Skeletal muscle tissue (tissue), 4 donors: ENCODE measurements around the gene PDSS2. TPM values are rescaled to one million over a fixed set of nuclear protein-coding genes. Genes with fewer than 3 reads are reported as not detected.
"Not testable (repeated sequence)": the region's sequence is repeated elsewhere in the genome, so short reads cannot be mapped to it uniquely, and the experiment has no call there.

Experiments
- H3K27ac ChIP-seq: one replicate; pipeline ENCODE4 v1.7.0; 2013; ENCODE audit warnings: mild to moderate bottlenecking, low read depth, low read length, inconsistent platforms
- H3K27me3 ChIP-seq, 3 donors: one replicate each; pipeline ENCODE4 v1.7.0; 2013; ENCODE audit warnings: low read length in 3 of 3; ENCODE audit not compliant: control insufficient read depth in 3 of 3, insufficient read depth in 3 of 3
- H3K36me3 ChIP-seq, 3 donors: one replicate each; pipeline ENCODE4 v1.7.0; 2013; ENCODE audit warnings: low read length in 3 of 3; ENCODE audit not compliant: control insufficient read depth in 3 of 3, insufficient read depth in 3 of 3
- H3K4me1 ChIP-seq, 3 donors: one replicate each; pipeline ENCODE4 v1.7.0; 2013; ENCODE audit warnings: low read length in 3 of 3, mild to moderate bottlenecking in 3 of 3; ENCODE audit not compliant: control insufficient read depth in 3 of 3, insufficient read depth in 3 of 3
- H3K4me3 ChIP-seq, 3 donors: one replicate each; pipeline ENCODE4 v1.7.0; 2013; ENCODE audit warnings: low read length in 3 of 3
- H3K9ac ChIP-seq, 3 donors: one replicate each; pipeline ENCODE4 v1.7.0; 2013; ENCODE audit warnings: low read length in 3 of 3, mild to moderate bottlenecking in 3 of 3, moderate library complexity in 2 of 3, low read depth in 1 of 3
- H3K9me3 ChIP-seq, 3 donors: one replicate each; pipeline ENCODE4 v1.7.0; 2013; ENCODE audit warnings: low read length in 3 of 3; ENCODE audit not compliant: control insufficient read depth in 3 of 3
- total RNA-seq: library from RNA; depleted of rRNA; stranded (reverse); fragments of >200 nt; gene quantifications from one replicate; pipeline ENCODE4 v1.2.3, GENCODE V29; 2014
- donor health status: Osteomylitis.

PDSS2 gene
- total RNA-seq, 1 donor from 2014 or later = 6.8 TPM

DNA sequence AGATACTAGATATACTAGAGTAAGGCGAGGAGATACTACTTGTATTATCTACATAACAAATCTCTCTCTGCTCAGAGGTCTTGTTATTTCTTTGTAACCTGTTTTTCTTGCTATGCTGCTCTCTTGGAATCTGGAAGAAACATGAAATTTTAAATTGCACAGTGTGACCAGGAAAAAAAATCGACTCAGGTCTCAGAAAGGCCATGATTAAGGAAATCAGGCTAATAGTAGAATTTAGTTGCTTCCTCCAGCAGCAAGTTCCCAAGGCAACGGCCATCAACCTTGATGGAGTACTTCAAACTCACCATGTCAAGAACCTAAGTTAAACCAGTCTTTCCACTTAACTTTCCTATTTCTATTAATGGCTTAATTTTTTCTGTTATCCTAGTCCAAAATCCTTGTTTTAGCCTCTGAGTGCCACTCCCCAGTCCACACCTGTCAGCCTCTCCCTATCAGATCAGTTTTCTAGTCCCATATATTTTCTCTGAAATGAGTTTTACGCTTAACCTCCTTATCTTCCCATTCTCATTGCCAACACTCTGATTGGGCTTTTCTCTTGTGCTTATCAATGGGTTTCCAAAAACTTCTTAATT lies 256.4 kb downstream of the PDSS2 start:
- no peak overlapping the region for H3K27ac ChIP-seq
- peaks cover 0 to 2% (median 0%) of the 10 kb centered on the region in 3 donors for H3K36me3 ChIP-seq
- no peak overlapping the region for H3K4me3 ChIP-seq
- H3K27me3 ChIP-seq = no peaks in the 10 kb centered on the region
- no peaks in the 10 kb centered on the region for H3K4me1 ChIP-seq
- no peak overlapping the region for H3K9ac ChIP-seq
- H3K9me3 ChIP-seq = no peaks in the 10 kb centered on the region

DNA sequence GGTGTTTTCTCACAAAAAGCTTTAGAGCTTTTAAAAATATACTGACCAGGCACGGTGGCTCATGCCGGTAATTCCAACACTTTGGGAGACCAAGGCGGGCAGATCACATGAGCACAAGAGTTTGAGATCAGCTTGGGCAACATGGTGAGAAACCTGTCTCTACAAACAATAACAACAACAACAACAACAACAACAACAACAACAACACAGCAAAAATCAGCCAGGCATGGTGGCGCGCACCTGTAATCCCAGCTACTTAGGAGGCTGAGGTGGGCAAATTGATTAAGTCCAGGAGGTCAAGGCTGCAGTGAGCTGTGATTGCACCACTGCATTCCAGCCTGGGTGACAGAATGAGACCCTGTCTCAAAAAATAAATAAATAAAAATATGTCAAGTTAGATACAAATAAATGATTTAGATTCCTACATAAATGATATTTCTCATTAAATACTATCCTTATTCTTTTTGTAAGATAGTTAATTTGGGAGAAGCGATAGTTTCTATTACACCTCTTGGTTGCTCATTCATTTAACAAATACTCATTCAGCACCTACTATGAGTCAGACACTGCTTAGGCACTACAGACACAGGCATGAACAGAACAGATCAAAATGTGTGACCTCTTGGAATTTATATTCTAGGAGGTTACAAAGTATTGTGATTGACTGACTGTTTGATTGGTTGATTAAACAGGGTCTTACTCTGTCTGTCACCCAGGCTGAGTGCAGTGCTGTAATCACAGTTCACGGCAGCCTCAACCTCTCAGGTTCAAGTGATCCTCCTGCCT lies 260.5 kb downstream of the PDSS2 start:
- no peaks in the 10 kb centered on the region for H3K9me3 ChIP-seq
- H3K4me3 ChIP-seq = no peak overlapping the region
- H3K9ac ChIP-seq = no peak overlapping the region
- H3K27ac ChIP-seq = no peak overlapping the region
- no peaks in the 10 kb centered on the region for H3K4me1 ChIP-seq
- no peaks in the 10 kb centered on the region for H3K36me3 ChIP-seq
- H3K27me3 ChIP-seq = no peaks in the 10 kb centered on the region

DNA sequence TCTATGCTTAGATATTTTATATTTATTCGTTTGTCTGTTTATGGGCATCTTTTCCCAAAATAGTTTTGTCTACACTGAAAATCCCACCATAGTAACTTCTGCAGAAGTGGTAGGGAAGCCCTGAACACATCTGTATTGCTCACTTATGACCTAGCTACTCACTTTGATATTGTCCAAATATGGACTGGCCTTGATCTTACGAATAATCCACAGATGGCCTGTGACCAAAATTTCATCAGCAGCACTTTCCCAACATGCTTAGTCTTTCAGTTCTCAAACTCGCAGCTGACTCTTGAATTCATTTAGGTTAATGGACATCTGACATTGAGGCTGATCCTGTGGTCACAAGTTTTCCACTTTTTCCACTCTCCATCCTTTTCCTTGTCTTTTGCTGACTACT lies 263.2 kb downstream of the PDSS2 start:
- Histone ChIP-seq H3K4me1 (peaks cover 0 to 6% (median 0%) of the 10 kb centered on the region in 3 donors), H3K9me3 (no peaks in the 10 kb centered on the region), H3K4me3 (no peak overlapping the region), H3K27me3 (no peaks in the 10 kb centered on the region), H3K9ac (no peak overlapping the region), H3K27ac (no peak overlapping the region), H3K36me3 (no peaks in the 10 kb centered on the region)

DNA sequence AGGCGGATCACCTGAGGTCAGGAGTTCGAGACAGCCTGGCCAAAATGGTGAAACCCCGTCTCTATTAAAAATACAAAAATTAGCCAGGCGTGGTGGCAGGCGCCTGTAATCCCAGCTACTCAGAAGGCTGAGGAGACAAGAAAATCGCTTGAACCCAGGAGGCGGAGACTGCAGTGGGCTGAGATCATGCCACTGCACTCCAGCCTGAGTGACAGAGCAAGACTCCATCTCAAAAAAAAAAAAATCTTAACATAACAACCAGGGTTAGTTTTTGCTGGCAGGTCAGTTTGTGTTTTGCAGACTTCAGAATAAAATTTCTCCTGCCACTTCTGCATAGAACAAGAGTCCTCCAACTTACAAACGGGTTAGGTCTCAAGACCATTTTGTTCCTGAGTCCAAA lies 264.6 kb downstream of the PDSS2 start:
- not testable (repeated sequence) for H3K4me1 ChIP-seq, H3K9me3 ChIP-seq, H3K27me3 ChIP-seq, H3K27ac ChIP-seq, H3K9ac ChIP-seq, H3K36me3 ChIP-seq, H3K4me3 ChIP-seq

DNA sequence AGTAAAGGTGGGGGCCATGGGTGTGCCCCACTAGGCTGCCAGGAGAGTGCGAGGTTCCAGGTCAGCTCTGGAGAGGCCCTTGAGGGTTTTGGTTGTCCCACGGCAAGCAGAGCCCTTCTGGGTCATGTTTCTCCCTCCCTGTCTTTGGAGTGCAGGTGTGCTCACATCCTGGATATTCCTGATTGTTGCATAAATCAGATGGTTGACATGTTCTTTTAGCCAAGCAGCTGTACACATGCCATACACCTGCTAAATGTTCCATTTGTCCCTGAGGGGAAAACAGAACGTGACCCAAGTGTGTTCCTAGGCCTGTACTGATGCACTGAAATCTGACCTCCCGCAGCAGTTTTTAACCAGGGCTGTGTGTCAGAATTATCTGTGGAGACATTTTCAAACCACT lies 266.5 kb downstream of the PDSS2 start:
- H3K4me1 ChIP-seq = peaks cover 0 to 6% (median 0%) of the 10 kb centered on the region in 3 donors
- H3K9me3 ChIP-seq = no peaks in the 10 kb centered on the region
- no peak overlapping the region for H3K4me3 ChIP-seq
- H3K36me3 ChIP-seq = peaks cover 0 to 3% (median 0%) of the 10 kb centered on the region in 3 donors
- peak overlapping the region; percentile 38 for H3K27ac ChIP-seq
- H3K9ac ChIP-seq = no peak overlapping the region
- H3K27me3 ChIP-seq = no peaks in the 10 kb centered on the region

DNA sequence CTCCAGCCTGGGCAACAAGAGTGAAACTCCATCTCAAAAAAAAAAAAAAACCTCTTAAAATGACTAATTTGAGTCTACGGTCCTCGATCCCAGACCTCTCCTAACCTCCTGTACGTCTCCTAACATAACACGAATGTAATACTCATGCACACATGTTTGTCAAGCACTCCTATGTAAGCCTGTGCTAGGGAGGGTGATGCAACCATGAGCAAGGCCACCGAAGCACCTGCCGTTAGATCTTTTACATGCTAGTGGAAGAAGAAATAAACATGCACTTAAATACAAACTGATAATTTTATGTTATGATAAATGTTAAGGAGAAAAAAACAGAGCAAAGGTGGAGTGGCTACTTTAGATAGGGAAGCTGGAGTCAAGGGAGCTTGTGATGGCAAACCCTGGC lies 271.7 kb downstream of the PDSS2 start:
- Histone ChIP-seq H3K27me3 (no peaks in the 10 kb centered on the region), H3K9me3 (no peaks in the 10 kb centered on the region), H3K27ac (no peak overlapping the region), H3K4me3 (no peak overlapping the region), H3K4me1 (no peaks in the 10 kb centered on the region), H3K36me3 (peaks cover 0 to 3% (median 0%) of the 10 kb centered on the region in 3 donors), H3K9ac (no peak overlapping the region)

DNA sequence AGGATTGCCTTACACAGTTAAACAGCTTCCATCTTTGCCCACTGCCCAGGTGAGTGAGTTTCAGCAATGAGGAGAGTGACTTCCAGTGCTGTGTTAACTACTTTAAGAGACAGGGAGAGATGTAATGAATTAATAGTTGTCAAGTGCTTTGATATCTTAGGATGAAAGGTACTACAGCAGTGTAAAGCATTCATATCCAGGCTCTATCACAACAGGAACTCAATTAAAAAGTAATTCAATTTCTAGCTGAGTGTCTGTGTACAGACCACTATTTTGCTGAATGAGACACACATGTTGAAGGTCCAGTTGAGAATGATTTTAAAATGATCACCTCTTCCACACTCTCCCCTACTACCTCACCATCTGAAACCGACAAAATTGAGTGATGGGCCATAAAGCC lies 273.3 kb downstream of the PDSS2 start:
- H3K4me3 ChIP-seq = no peak overlapping the region
- H3K4me1 ChIP-seq = no peaks in the 10 kb centered on the region
- H3K36me3 ChIP-seq = peaks cover 0 to 3% (median 0%) of the 10 kb centered on the region in 3 donors
- no peak overlapping the region for H3K9ac ChIP-seq
- no peaks in the 10 kb centered on the region for H3K9me3 ChIP-seq
- no peak overlapping the region for H3K27ac ChIP-seq
- H3K27me3 ChIP-seq = no peaks in the 10 kb centered on the region

DNA sequence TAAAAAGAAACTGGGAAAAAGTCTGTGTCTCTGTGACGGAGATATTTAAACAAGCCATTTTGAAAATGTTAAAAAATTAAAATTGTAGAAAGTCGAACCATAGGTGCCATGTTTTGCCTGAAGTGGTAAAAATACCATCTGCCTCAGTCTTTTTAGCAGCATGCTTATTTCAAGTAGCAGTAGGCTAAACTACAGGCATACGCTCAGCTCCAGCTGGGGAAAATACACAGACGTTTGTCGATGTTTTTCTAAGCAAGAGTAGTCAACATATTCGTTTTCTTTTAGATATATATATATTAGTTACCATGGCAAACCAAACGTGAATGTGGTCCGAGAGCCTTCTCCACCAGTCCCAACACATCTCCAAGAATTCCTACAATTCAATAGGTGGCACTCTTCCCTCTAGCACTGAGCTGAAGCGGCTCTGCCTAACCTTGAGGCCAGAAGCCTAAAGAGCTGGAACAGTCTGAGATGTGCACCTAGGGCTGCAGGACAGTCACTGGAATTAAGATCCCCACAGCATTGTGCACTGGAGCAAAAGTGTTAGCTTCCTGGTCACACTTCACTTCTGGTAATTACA lies 273.9 kb downstream of the PDSS2 start:
- no peaks in the 10 kb centered on the region for H3K4me1 ChIP-seq
- no peak overlapping the region for H3K9ac ChIP-seq

DNA sequence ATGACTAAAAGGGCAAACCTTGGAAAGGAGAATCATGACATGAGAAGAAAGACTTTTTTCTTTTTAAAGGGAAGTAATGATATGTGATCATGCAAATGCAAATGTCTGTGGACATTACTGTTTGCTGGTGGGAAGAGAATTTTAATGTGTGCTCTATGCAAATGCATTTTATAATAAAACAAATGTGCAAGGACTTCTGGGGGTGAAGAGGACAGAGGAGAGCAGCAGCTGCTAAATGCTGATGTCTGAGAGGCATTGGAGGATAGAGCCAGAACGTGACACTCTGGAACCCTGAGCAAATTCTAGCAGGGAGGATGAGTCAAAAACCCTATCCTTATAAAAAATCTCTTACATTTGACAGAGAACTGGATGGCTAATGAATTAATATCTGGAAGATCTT lies 274.9 kb downstream of the PDSS2 start:
- H3K27me3 ChIP-seq = no peaks in the 10 kb centered on the region

More for the DNA sequence above, 273.9 kb downstream of the PDSS2 start:
- H3K27ac ChIP-seq = no peak overlapping the region
- H3K27me3 ChIP-seq = no peaks in the 10 kb centered on the region
- no peak overlapping the region for H3K4me3 ChIP-seq
- no peaks in the 10 kb centered on the region for H3K9me3 ChIP-seq
- peaks cover 0 to 3% (median 0%) of the 10 kb centered on the region in 3 donors for H3K36me3 ChIP-seq

DNA sequence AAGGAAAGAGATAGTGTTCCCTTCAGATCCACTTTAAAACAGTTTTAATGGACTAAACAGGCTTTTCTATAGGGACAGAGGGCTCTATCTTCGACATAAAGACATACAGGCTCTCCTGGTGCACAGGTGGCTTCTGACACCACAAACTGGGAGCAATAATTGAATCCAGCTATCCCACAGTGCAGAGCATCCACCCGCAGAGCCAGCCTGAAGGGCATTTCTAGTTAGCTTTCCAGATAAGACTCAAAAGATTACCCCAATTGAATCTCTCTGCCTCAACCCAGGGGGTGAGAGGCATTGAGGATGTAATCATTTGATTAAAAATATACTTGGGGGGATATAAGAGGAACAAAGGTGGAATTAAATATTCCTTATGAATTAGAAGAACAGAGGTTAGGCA lies 279.3 kb downstream of the PDSS2 start:
- H3K36me3 ChIP-seq = no peaks in the 10 kb centered on the region
- H3K9ac ChIP-seq = no peak overlapping the region
- H3K4me1 ChIP-seq = no peaks in the 10 kb centered on the region
- no peaks in the 10 kb centered on the region for H3K27me3 ChIP-seq
- no peak overlapping the region for H3K4me3 ChIP-seq
- H3K9me3 ChIP-seq = no peaks in the 10 kb centered on the region
- H3K27ac ChIP-seq = no peak overlapping the region

More for the DNA sequence above, 274.9 kb downstream of the PDSS2 start:
- H3K4me1 ChIP-seq = no peaks in the 10 kb centered on the region
- no peak overlapping the region for H3K27ac ChIP-seq
- no peak overlapping the region for H3K4me3 ChIP-seq
- no peaks in the 10 kb centered on the region for H3K9me3 ChIP-seq
- H3K9ac ChIP-seq = no peak overlapping the region
- H3K36me3 ChIP-seq = peaks cover 0 to 3% (median 0%) of the 10 kb centered on the region in 3 donors
